ENCODE measurements around the gene MROH2B.

MROH2B gene

GRCh38 chr5:40958811-40959210 is 112.3 kb downstream of the MROH2B start:
- Mint-ChIP-seq H3K36me3 (no peaks in the 10 kb centered on the region), H3K27me3 (no peaks in the 10 kb centered on the region), H3K4me1 (no peaks in the 10 kb centered on the region), H3K27ac (no peak overlapping the region), H3K4me3 (no peak overlapping the region), H3K9me3 (peaks cover 4% of the 10 kb centered on the region)
- no peak for ATAC-seq

- H3K4me3 Mint-ChIP-seq, result no peak overlapping the region
- H3K27me3 Mint-ChIP-seq, result no peaks in the 10 kb centered on the region
- no peak overlapping the region for H3K27ac Mint-ChIP-seq
- H3K4me1 Mint-ChIP-seq, result no peaks in the 10 kb centered on the region
- ATAC-seq, result no peak
- H3K9me3 Mint-ChIP-seq, result peaks cover 6% of the 10 kb centered on the region
- H3K36me3 Mint-ChIP-seq, result no peaks in the 10 kb centered on the region
Observed at GRCh38 chr5:40957048-40957447, 114.1 kb downstream of the MROH2B start.

GRCh38 chr5:40955313-40955712 is 115.8 kb downstream of the MROH2B start:
- H3K27ac Mint-ChIP-seq, result no peak overlapping the region
- no peaks in the 10 kb centered on the region for H3K27me3 Mint-ChIP-seq
- no peak for ATAC-seq
- no peaks in the 10 kb centered on the region for H3K36me3 Mint-ChIP-seq
- no peak overlapping the region for H3K4me3 Mint-ChIP-seq
- peaks cover 6% of the 10 kb centered on the region for H3K9me3 Mint-ChIP-seq
- no peaks in the 10 kb centered on the region for H3K4me1 Mint-ChIP-seq
